H1 (cell line): Measurements from ENCODE around the gene COX7B2. TPM values are rescaled to one million over a fixed set of nuclear protein-coding genes. Genes with fewer than 3 reads are reported as not detected.

Experiments used
- EZH2 ChIP-seq: fragments of 200-600 bp; sonication (generic); IDR thresholded peaks from 2 replicates; pipeline ENCODE4 v1.7.1; 2012; ENCODE audit warnings: low read depth, mild to moderate bottlenecking, moderate library complexity, low read length, inconsistent platforms; ENCODE audit not compliant: severe bottlenecking
- POLR2AphosphoS5 ChIP-seq: IDR thresholded peaks from 2 replicates; pipeline ENCODE4 v1.6.1; 2011; ENCODE audit warnings: low read depth, low read length
- polyA plus RNA-seq, 7 experiments: library from polyadenylated mRNA; depleted of rRNA in 3 of 7; stranded (reverse) in 5 of 7; unstranded in 2 of 7; fragments of >200 nt in 5 of 7; fragments of 200-250 nt in 2 of 7; gene quantifications; 1 replicate in 5 of 7; 2 replicates in 1 of 7; 4 replicates in 1 of 7; pipeline versions ENCODE4 v1.2.1 to v1.2.3, GENCODE V29; 2011 to 2013; ENCODE audit warnings: missing spikeins in 2 of 7, mixed read lengths in 2 of 7
- total RNA-seq: library from RNA; stranded (reverse); fragmentation: NEBNext Ultra II Directional; extraction: Animal tissue kit (Norgen Biotek cat#: 25700); gene quantifications from 2 replicates; pipeline ENCODE4 v1.2.1, GENCODE V29; 2021

Gene COX7B2
- total and polyA plus RNA-seq, 2 of the 8 experiments (the other 6 are each of a cell fraction or from before 2014, with no cell fraction given): not detected

GRCh38 chr4:46933686-46934085 lies 24.6 kb upstream of the COX7B2 start (continued):
- TF ChIP-seq EZH2: no peak
- TF ChIP-seq POLR2AphosphoS5: no peak
